GM13977 (cell line): ENCODE results near the gene SMARCA2.

Experiments
- DNase-seq: peaks from one replicate; pipeline ENCODE4 v3.0.0; 2012; ENCODE audit warnings: low spot score
- in situ Hi-C: fragments of 300-500 bp; cut with MboI; formaldehyde crosslinking; loops from one replicate; pipeline ENCODE4 v1.12.0; 2022; ENCODE audit warnings: low sequenced_read_pairs, low pct_unique_long_range_greater_than_20kb, mixed read lengths, inconsistent platforms; ENCODE audit not compliant: unreplicated experiment
- TF ChIP-seq, protein P1 (sequence below): IDR thresholded peaks from 2 replicates; pipeline ENCODE4 v1.5.1; 2012; ENCODE audit warnings: mild to moderate bottlenecking, control low read depth; ENCODE audit not compliant: insufficient read depth; ENCODE audit errors: extremely low read depth, missing control alignments

The SMARCA2 gene

DNA sequence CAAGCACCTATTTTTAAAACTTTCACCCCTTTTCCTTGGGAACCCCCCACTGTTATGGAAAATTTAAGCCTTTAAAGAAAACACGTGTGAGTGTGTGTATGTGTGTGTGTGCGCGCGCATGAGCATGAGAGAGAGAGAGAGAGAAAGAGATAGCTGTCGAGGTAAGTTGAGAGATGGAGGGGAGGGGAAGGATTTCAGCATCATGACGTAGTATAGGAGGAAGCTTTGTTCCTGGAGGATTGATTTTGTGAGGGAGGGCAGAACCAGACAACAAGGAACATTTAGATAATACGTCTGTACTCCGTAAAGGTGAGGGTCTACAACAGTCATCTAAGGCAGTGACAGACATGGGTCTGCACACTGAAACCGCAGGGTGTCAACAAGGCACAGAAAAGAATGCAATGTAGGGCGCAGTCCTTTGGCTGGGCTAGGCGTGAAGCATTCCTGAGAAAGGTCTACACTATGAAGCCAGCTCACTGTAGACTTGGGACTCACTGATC is 227.7 kb downstream of the SMARCA2 start:
- in situ Hi-C loops = no loop called here
- TF ChIP-seq, protein P1, sequence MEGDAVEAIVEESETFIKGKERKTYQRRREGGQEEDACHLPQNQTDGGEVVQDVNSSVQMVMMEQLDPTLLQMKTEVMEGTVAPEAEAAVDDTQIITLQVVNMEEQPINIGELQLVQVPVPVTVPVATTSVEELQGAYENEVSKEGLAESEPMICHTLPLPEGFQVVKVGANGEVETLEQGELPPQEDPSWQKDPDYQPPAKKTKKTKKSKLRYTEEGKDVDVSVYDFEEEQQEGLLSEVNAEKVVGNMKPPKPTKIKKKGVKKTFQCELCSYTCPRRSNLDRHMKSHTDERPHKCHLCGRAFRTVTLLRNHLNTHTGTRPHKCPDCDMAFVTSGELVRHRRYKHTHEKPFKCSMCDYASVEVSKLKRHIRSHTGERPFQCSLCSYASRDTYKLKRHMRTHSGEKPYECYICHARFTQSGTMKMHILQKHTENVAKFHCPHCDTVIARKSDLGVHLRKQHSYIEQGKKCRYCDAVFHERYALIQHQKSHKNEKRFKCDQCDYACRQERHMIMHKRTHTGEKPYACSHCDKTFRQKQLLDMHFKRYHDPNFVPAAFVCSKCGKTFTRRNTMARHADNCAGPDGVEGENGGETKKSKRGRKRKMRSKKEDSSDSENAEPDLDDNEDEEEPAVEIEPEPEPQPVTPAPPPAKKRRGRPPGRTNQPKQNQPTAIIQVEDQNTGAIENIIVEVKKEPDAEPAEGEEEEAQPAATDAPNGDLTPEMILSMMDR = no peak
- no peak for DNase-seq
